WTC11 (cell line): Measurements from ENCODE around the gene NBAS. TPM values are rescaled to one million over a fixed set of nuclear protein-coding genes. Genes with fewer than 3 reads are reported as not detected.

Experiments used
- ATAC-seq: fragments of 200-7000 bp; cut with Tn5 transposase; 2 replicates; pipeline ENCODE4 v1.10.0; 2021; ENCODE audit warnings: mild to moderate bottlenecking, moderate library complexity
- CTCF ChIA-PET: fragments of 300-600 bp; sonication (Branson Sonifier 250); formaldehyde crosslinking; loops from one replicate; lab custom pipeline; 2021; ENCODE audit warnings: antibody characterized with exemption; lab: Charles Lee
- POLR2A ChIA-PET: fragments of 350-600 bp; sonication (Branson Sonifier 250); formaldehyde crosslinking; loops from one replicate; lab custom pipeline; 2021; ENCODE audit warnings: antibody characterized with exemption; lab: Charles Lee
- DNase-seq: peaks from one replicate; pipeline ENCODE4 v3.0.0; 2021; ENCODE audit warnings: low spot score
- H3K27ac Mint-ChIP-seq: 2 replicates; pipeline ENCODE4 v1.8.0; 2021; ENCODE audit warnings: mixed read lengths
- H3K27me3 Mint-ChIP-seq: 2 replicates; pipeline ENCODE4 v1.8.0; 2021; ENCODE audit warnings: low read depth, mild to moderate bottlenecking, moderate library complexity, mixed read lengths
- H3K36me3 Mint-ChIP-seq: 2 replicates; pipeline ENCODE4 v1.8.0; 2021; ENCODE audit warnings: mixed read lengths
- H3K4me1 Mint-ChIP-seq: 2 replicates; pipeline ENCODE4 v1.8.0; 2022; ENCODE audit warnings: mixed read lengths
- H3K4me3 Mint-ChIP-seq: 2 replicates; pipeline ENCODE4 v1.8.0; 2021; ENCODE audit warnings: mild to moderate bottlenecking, moderate library complexity, mixed read lengths
- H3K9me3 Mint-ChIP-seq: 2 replicates; pipeline ENCODE4 v1.8.0; 2021; ENCODE audit warnings: mixed read lengths
- MXD4 ChIP-seq: fragments of 250-450 bp; sonication (Bioruptor Pico); IDR thresholded peaks from 2 replicates; pipeline ENCODE4 v1.8.0; 2021; ENCODE audit warnings: mild to moderate bottlenecking, moderate library complexity, borderline replicate concordance
- MYBL2 ChIP-seq: sonication (generic); formaldehyde crosslinking; IDR thresholded peaks from 2 replicates; pipeline ENCODE4 v1.8.1; 2023; ENCODE audit warnings: mild to moderate bottlenecking, moderate library complexity, missing genetic modification reagents
- NFE2L1 ChIP-seq: sonication (generic); formaldehyde crosslinking; IDR thresholded peaks from 2 replicates; pipeline ENCODE4 v1.8.1; 2023; ENCODE audit warnings: missing genetic modification reagents
- NR3C1 ChIP-seq: sonication (generic); formaldehyde crosslinking; conservative IDR thresholded peaks from 2 replicates; pipeline ENCODE4 v1.8.1; 2023; ENCODE audit warnings: low read depth, mild to moderate bottlenecking, missing genetic modification reagents
- TCF7 ChIP-seq: sonication (generic); formaldehyde crosslinking; IDR thresholded peaks from 2 replicates; pipeline ENCODE4 v1.8.0; 2022; ENCODE audit warnings: mild to moderate bottlenecking, low read depth, missing genetic modification reagents, moderate library complexity
- ZNF121 ChIP-seq: sonication (generic); formaldehyde crosslinking; IDR thresholded peaks from 2 replicates; pipeline ENCODE4 v1.8.0; 2023; ENCODE audit warnings: missing genetic modification reagents
- ZNF138 ChIP-seq: sonication (generic); formaldehyde crosslinking; conservative IDR thresholded peaks from 2 replicates; pipeline ENCODE4 v1.8.1; 2022; ENCODE audit warnings: mild to moderate bottlenecking, moderate library complexity, missing genetic modification reagents
- total RNA-seq: library from RNA; stranded (reverse); gene quantifications from 3 replicates; pipeline ENCODE4 v1.2.3, GENCODE V29; 2021
- TF ChIP-seq, protein P1 (sequence below): sonication (generic); formaldehyde crosslinking; IDR thresholded peaks from 2 replicates; pipeline ENCODE4 v1.8.0; 2022; ENCODE audit warnings: missing genetic modification reagents
- TF ChIP-seq, protein P2 (sequence below): sonication (generic); formaldehyde crosslinking; IDR thresholded peaks from 2 replicates; pipeline ENCODE4 v1.8.0; 2022; ENCODE audit warnings: mild to moderate bottlenecking, missing genetic modification reagents
- TF ChIP-seq, protein P3 (sequence below): fragments of 250-450 bp; sonication (Bioruptor Pico); IDR thresholded peaks from 2 replicates; pipeline ENCODE4 v1.9.0; 2021; ENCODE audit warnings: mild to moderate bottlenecking, borderline replicate concordance
- TF ChIP-seq, protein P4 (sequence below): sonication (generic); formaldehyde crosslinking; IDR thresholded peaks from 2 replicates; pipeline ENCODE4 v1.8.1; 2023; ENCODE audit warnings: mild to moderate bottlenecking, moderate library complexity, missing genetic modification reagents

Gene NBAS
- total RNA-seq, 1 experiment from 2014 or later = 32.3 TPM

DNA sequence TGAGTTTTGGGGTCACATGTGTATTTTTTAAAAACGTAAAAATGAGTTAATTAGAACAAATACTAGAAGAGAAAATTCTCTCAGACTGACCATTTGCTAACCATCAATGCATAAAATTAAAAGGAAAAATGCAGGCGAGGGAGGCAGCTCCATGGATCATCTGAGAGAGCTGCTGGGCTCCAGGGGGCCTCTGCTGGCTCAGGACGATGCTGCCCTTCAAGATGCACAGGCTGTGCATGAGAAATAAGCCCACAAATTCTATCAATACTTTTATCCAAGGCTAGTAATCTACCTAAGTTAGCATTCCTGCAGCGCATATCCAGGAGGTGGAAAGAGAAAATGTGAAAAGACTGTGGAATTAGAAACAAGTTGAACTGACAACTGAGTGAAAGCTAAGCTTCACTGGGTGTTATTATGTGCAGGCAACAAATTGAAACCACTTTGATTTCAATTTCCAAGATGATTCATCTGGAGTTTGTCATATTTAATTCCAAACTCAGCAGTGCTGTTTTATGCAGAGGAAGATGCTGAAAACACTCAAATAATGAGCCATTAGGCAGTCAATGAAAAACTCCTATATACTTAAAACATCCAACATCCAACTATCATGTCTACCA lies 261.1 kb downstream of the NBAS start:
- Mint-ChIP-seq H3K27me3 (no peaks in the 10 kb centered on the region), H3K27ac (no peak overlapping the region), H3K36me3 (peaks cover 26% of the 10 kb centered on the region), H3K4me1 (peaks cover 20% of the 10 kb centered on the region), H3K4me3 (no peak overlapping the region), H3K9me3 (no peaks in the 10 kb centered on the region)
- POLR2A ChIA-PET = no interaction called here
- ATAC-seq (peak; percentile 43; the same call in 1 of the 2 replicates), DNase-seq (no peak)
- CTCF ChIA-PET = interaction anchor here (0.6 kb wide), 1 partner anchor 140 kb away, joined by 3 read pairs; no protein-coding TSS in a partner anchor
- TF ChIP-seq ZNF138 (CRISPR knock-in tag) (no peak), MXD4 (CRISPR knock-in tag) (no peak), TCF7 (CRISPR knock-in tag) (no peak), NFE2L1 (CRISPR knock-in tag) (no peak), NR3C1 (no peak)
- TF ChIP-seq, protein P1, sequence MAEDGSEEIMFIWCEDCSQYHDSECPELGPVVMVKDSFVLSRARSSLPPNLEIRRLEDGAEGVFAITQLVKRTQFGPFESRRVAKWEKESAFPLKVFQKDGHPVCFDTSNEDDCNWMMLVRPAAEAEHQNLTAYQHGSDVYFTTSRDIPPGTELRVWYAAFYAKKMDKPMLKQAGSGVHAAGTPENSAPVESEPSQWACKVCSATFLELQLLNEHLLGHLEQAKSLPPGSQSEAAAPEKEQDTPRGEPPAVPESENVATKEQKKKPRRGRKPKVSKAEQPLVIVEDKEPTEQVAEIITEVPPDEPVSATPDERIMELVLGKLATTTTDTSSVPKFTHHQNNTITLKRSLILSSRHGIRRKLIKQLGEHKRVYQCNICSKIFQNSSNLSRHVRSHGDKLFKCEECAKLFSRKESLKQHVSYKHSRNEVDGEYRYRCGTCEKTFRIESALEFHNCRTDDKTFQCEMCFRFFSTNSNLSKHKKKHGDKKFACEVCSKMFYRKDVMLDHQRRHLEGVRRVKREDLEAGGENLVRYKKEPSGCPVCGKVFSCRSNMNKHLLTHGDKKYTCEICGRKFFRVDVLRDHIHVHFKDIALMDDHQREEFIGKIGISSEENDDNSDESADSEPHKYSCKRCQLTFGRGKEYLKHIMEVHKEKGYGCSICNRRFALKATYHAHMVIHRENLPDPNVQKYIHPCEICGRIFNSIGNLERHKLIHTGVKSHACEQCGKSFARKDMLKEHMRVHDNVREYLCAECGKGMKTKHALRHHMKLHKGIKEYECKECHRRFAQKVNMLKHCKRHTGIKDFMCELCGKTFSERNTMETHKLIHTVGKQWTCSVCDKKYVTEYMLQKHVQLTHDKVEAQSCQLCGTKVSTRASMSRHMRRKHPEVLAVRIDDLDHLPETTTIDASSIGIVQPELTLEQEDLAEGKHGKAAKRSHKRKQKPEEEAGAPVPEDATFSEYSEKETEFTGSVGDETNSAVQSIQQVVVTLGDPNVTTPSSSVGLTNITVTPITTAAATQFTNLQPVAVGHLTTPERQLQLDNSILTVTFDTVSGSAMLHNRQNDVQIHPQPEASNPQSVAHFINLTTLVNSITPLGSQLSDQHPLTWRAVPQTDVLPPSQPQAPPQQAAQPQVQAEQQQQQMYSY = no peak
- TF ChIP-seq, protein P2, sequence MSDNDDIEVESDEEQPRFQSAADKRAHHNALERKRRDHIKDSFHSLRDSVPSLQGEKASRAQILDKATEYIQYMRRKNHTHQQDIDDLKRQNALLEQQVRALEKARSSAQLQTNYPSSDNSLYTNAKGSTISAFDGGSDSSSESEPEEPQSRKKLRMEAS (CRISPR knock-in tag) = no peak
- TF ChIP-seq, protein P3, sequence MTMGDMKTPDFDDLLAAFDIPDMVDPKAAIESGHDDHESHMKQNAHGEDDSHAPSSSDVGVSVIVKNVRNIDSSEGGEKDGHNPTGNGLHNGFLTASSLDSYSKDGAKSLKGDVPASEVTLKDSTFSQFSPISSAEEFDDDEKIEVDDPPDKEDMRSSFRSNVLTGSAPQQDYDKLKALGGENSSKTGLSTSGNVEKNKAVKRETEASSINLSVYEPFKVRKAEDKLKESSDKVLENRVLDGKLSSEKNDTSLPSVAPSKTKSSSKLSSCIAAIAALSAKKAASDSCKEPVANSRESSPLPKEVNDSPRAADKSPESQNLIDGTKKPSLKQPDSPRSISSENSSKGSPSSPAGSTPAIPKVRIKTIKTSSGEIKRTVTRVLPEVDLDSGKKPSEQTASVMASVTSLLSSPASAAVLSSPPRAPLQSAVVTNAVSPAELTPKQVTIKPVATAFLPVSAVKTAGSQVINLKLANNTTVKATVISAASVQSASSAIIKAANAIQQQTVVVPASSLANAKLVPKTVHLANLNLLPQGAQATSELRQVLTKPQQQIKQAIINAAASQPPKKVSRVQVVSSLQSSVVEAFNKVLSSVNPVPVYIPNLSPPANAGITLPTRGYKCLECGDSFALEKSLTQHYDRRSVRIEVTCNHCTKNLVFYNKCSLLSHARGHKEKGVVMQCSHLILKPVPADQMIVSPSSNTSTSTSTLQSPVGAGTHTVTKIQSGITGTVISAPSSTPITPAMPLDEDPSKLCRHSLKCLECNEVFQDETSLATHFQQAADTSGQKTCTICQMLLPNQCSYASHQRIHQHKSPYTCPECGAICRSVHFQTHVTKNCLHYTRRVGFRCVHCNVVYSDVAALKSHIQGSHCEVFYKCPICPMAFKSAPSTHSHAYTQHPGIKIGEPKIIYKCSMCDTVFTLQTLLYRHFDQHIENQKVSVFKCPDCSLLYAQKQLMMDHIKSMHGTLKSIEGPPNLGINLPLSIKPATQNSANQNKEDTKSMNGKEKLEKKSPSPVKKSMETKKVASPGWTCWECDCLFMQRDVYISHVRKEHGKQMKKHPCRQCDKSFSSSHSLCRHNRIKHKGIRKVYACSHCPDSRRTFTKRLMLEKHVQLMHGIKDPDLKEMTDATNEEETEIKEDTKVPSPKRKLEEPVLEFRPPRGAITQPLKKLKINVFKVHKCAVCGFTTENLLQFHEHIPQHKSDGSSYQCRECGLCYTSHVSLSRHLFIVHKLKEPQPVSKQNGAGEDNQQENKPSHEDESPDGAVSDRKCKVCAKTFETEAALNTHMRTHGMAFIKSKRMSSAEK (CRISPR knock-in tag) = no peak

DNA sequence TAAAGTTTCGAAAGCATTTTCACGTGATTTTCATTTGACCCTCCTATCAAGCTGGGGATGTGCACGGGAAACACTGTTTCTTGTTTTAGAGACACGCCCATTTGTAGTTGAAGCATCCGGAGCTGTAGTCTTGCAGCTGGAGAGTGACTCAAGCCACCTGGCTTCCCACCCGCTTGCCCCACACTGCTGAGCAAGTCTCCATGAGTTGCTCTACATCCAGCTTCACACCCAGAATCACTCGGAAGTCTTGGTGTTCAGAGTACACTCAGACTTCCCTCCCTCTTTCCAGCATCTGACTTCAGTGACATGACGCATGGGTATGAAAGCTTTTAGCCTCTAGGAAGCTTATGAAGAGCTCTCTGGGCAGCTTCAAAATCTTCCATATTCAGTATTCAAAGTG lies 262.4 kb downstream of the NBAS start:
- H3K27ac Mint-ChIP-seq = peak overlapping the region; percentile 59
- POLR2A ChIA-PET = no interaction called here
- peaks cover 20% of the 10 kb centered on the region for H3K36me3 Mint-ChIP-seq
- CTCF ChIA-PET = interaction anchor here (1.4 kb wide), 1 partner anchor 279 kb away, joined by 5 read pairs; no protein-coding TSS in a partner anchor
- DNase-seq = no peak
- no peaks in the 10 kb centered on the region for H3K27me3 Mint-ChIP-seq
- TF ChIP-seq, protein P4, sequence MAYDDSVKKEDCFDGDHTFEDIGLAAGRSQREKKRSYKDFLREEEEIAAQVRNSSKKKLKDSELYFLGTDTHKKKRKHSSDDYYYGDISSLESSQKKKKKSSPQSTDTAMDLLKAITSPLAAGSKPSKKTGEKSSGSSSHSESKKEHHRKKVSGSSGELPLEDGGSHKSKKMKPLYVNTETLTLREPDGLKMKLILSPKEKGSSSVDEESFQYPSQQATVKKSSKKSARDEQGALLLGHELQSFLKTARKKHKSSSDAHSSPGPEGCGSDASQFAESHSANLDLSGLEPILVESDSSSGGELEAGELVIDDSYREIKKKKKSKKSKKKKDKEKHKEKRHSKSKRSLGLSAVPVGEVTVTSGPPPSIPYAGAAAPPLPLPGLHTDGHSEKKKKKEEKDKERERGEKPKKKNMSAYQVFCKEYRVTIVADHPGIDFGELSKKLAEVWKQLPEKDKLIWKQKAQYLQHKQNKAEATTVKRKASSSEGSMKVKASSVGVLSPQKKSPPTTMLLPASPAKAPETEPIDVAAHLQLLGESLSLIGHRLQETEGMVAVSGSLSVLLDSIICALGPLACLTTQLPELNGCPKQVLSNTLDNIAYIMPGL = no peak
- no peak for TF ChIP-seq MYBL2 (CRISPR knock-in tag)
- TF ChIP-seq ZNF121 (CRISPR knock-in tag) = no peak
- TF ChIP-seq, all 79 proteins: peak for 0
- peaks cover 20% of the 10 kb centered on the region for H3K4me1 Mint-ChIP-seq
- H3K4me3 Mint-ChIP-seq = no peak overlapping the region
- no peaks in the 10 kb centered on the region for H3K9me3 Mint-ChIP-seq
- ATAC-seq = no peak
